GM13977 (cell line): ENCODE measurements around the gene SMYD3.

ENCODE experiments used
- DNase-seq: peaks from one replicate; pipeline ENCODE4 v3.0.0; 2012; ENCODE audit warnings: low spot score
- in situ Hi-C: fragments of 300-500 bp; cut with MboI; formaldehyde crosslinking; loops from one replicate; pipeline ENCODE4 v1.12.0; 2022; ENCODE audit warnings: low sequenced_read_pairs, low pct_unique_long_range_greater_than_20kb, mixed read lengths, inconsistent platforms; ENCODE audit not compliant: unreplicated experiment
- TF ChIP-seq, protein P1 (sequence below): IDR thresholded peaks from 2 replicates; pipeline ENCODE4 v1.5.1; 2012; ENCODE audit warnings: mild to moderate bottlenecking, control low read depth; ENCODE audit not compliant: insufficient read depth; ENCODE audit errors: extremely low read depth, missing control alignments

SMYD3 gene

GRCh38 chr1:245807306-245807705 lies 699.8 kb downstream of the SMYD3 start:
- DNase-seq = peak; percentile 71
- TF ChIP-seq, protein P1, sequence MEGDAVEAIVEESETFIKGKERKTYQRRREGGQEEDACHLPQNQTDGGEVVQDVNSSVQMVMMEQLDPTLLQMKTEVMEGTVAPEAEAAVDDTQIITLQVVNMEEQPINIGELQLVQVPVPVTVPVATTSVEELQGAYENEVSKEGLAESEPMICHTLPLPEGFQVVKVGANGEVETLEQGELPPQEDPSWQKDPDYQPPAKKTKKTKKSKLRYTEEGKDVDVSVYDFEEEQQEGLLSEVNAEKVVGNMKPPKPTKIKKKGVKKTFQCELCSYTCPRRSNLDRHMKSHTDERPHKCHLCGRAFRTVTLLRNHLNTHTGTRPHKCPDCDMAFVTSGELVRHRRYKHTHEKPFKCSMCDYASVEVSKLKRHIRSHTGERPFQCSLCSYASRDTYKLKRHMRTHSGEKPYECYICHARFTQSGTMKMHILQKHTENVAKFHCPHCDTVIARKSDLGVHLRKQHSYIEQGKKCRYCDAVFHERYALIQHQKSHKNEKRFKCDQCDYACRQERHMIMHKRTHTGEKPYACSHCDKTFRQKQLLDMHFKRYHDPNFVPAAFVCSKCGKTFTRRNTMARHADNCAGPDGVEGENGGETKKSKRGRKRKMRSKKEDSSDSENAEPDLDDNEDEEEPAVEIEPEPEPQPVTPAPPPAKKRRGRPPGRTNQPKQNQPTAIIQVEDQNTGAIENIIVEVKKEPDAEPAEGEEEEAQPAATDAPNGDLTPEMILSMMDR = no peak
- in situ Hi-C loops = no loop called here

DNA sequence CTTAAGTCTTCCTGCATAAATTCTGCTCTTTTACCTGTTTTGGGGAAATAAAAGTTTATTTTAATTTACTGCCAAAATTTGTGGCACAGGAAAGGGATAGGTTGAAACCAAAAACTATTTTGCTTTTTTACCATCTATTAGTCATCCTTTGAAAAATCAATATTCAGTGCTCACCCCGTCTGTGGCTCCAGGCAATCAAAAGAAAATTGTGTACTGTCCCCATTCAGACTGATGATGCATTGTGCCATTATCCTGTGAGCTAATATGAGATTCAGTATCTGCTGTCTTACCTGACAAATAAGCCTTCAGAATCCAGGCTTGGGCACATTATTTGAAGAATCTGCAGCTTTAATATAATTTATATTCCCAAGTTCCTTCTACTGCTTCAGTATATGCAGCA lies 701.5 kb downstream of the SMYD3 start:
- in situ Hi-C loops = no loop called here
- TF ChIP-seq, protein P1 = no peak
- DNase-seq = no peak

- DNase-seq = no peak
- TF ChIP-seq, protein P1 = no peak
- in situ Hi-C loops = no loop called here
Observed at GRCh38 chr1:245804696-245805095, 702.4 kb downstream of the SMYD3 start.

DNA sequence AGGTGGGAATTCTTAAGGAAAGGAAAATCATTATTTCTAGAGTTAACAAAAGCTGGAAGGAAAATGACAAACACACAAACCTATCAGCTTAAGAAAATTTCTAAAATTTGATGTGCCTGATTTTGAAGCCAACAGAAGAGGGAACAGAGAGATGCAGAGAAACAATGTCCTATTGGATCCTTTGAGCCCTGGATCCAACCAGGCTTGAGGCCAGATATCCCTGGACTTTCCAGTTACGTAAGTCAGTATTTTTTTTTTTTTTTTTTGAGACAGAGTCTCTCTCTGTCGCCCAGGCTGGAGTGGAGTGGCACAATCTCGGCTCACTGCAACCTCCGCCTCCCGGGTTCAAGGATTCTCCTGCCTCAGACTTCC lies 703.4 kb downstream of the SMYD3 start:
- in situ Hi-C loops = no loop called here
- TF ChIP-seq, protein P1 = no peak
- DNase-seq = no peak

DNA sequence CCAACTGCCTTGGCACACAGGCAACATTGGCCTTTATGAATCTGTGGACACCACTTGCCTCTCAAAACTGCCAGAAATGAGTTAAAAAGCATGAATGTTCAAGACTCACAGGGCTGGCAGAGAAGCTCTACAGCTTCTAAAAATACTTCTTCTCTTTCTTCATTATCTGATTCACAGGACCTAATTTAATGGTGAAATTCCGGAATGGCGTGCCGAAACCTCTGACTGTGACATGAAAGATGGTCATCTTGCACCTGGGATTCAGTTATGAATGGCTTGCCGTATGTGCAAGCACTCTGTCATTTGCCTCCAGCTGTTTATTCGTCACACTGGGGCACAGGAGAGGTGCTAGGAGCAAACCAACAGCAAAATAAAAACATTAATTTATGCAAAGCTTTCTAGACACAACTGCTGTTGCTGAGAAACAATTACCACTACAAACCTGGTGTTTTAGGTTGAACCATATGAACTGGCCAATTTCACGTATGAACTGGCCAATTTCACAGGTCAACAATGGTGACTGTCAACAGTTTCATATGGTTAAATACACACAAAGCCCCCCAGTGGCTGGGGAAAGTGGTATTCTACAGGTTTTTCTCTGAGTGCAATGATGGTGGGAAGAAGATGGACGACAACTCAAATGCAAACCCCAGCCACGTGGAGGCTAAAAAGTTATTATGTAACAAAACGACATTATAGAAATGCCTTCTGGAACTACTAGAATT lies 704.0 kb downstream of the SMYD3 start:
- no peak for DNase-seq

GRCh38 chr1:245800901-245801605 lies 706.0 kb downstream of the SMYD3 start:
- TF ChIP-seq, protein P1 = no peak
- in situ Hi-C loops = no loop called here
- DNase-seq = no peak

More for the DNA sequence above, 704.0 kb downstream of the SMYD3 start:
- in situ Hi-C loops = no loop called here
- TF ChIP-seq, protein P1 = no peak
